ENCODE measurements around the gene ANKRD39.

The ANKRD39 gene

DNA sequence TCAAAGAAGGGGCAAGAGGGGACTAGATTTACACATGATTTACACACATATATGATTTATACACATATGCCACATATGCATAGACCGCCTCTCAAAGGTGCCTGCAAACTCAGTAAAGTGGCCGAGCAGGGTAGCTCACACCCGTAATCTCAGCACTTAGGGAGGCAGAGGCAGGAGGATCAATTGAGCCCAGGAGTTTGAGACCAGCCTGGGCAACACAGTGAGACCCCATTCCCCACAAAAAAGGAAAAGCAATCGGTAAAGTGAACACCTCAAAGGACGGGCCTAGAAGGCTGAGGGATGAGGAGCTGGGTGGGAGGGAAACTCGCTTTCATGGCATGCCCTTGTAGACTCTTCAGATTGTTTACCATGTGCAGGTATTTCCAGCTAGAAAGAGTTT lies 5.1 kb downstream of the ANKRD39 start:
- DNase-seq: no peak

DNA sequence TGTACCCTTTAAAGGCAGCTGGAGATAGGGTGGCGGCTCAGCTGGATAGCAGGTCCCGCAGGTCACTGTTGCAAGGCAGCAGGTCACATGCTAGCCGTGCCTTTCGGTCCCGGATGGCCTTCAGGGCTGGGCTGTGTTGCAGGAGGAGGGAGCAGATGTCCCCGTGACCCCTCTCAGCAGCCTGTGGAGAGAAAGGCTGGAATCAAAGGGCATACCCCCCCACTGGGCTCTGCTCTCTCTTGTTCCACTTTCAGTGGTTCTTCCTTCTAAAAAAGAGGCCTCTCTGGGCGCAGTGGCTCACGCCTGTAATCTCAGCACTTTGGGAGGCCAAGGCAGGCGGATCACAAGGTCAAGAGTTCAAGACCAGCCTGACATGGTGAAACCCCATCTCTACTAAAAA lies 9.6 kb downstream of the ANKRD39 start:
- DNase-seq: no peak

DNA sequence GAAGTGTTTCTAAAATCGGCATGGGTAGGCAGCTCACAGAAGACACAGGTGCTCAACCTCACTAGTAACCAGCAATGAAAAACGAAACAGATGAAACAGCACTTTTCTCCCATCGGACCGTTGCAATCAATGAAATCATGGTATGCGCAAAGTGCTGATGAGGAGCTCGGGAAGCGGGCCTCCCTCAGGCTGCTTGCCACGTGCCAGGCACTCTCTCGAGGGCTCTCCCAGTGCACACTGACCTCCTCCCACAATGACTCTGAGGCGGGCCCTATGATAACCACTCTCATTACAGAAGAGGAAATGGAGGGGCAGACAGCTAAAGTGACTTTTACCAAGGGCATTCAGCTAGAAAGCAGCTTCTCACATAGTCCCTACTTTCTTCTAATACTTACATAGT lies 10.2 kb downstream of the ANKRD39 start:
- DNase-seq: no peak

DNA sequence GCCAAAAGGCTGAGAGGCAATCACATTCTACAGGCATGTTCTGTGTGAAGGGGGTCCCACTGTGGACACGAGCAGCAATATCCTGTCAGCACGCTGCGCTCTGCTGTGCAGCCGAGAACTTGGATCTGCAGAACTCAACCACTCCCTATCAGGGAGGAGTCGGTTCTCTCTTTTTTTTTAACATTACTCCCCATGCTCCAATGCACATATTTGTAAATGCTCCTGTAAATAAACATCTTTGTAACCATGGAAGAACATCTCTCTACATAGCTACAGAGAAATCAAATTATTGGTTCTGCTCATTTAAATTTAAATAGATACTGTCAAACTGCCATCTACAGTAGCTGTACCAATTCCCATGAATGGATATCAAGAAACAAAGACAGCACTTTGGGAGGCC lies 11.0 kb downstream of the ANKRD39 start:
- no peak for DNase-seq

DNA sequence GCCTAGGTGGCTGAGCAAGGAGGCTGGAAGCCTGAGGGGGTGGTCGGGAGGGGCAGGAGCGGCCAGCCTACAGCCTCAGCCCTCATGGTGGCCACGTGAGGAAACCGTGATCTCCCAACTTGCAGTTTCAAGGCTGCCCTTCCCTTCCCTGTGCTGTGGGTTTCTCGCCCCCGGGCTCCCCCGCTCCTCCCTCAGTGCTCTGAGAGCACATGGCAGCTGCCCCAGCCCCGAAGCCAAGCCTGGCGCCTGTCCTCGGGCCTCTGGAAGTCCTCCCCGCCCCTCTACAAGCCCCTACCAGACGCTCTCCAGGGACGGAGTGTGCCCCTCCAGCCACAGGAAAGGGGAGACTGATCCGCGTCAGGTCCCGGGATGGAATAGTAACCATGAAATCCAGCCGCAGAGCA lies 13.4 kb downstream of the ANKRD39 start:
- no peak for DNase-seq

DNA sequence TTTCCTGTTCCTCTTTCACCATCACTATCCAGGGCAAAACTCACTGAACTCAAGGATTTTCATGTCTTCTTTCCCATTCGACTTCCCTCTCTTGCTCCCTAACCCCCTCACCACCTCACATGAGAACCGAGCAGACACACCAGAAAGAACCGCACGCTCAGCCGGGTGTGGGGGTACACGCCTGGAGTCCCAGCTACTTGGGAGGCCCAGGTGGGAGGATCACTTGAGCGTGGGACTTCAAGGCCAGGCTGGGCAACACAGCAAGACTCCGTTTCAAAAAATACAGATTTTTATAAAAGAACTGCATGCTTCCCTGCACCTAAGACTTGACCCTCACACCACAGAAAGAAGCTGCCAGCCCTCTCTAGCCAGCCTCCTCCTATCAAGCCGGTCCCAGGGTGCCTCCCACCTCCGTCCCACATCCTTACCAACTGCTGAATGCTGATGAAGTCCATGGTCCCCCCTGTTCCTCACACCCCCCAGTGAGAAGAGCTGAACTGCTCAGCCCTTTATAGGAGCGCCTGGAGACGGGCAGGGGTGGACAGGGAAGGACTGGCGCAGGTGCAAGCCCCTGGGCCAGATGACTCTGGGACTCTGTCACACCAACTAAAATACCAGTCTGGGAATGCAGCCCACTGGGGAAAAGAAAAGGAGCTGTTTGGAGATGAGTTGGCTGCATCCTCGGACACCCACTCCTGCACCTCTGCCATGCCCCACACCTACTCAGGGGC lies 14.1 kb downstream of the ANKRD39 start, which contains the start of gene ANKRD23:
ANKRD23 (minus strand) TSS at position 484 of the 731 bp plus-strand sequence; CDS start at position 455, 29 bp downstream.
- DNase-seq: no peak

DNA sequence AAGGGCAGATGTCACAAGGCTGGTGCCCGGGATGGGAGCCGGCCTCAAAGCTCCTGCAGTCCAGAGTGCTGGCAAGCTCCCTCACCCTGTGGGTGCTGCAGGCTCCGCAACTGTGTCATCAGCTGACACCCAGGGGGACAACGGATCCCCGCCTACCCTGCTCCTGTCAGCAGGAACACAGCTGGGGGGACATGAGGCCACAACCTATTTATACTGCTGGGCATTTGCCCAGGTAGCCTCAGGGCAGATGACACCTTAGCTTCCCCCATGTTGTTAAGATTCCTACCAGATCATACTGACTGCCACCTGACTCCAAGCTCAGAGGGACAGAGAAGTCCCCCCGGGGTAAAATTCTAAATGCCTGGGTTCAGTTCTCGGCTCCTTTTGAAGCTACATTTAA lies 15.2 kb downstream of the ANKRD39 start:
- DNase-seq: no peak

DNA sequence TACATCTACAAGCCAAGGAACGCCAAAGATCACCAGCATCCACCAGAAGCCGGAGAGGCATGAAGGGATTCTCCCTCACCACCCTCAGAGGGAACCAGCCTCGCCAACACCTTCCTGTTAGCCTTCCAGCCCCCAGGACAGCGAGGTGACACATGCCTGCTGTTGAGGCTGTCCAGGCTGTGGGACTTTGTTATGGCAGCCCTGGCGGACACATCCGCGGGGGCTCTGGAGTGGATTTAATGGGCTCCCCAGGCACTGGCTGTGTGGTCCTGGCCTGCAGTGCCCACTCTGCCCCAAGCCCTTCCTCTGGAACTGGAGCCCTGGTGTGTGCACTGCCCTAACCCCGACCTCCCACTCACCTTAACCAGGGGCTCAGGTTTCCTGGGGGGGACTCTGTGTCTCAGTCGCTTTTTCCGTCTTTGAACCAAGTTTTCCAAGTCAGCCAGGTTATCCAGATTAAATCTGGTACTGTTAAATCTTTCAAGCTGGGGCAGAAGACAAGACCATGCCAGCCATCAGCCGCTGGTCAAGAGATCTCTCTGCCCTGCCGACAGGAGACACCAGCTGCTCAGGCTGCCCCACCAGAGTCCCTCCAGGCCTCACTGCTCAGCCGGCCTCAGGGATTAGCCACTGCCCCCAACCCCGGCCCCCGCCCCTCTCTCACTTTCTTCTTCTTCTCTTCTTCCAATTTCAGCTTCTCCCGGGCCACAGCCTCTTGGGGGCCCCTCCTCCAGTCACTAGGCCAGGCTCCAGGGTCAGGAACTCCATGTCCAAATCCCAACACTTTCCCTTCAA lies 15.9 kb downstream of the ANKRD39 start:
- no peak for DNase-seq

DNA sequence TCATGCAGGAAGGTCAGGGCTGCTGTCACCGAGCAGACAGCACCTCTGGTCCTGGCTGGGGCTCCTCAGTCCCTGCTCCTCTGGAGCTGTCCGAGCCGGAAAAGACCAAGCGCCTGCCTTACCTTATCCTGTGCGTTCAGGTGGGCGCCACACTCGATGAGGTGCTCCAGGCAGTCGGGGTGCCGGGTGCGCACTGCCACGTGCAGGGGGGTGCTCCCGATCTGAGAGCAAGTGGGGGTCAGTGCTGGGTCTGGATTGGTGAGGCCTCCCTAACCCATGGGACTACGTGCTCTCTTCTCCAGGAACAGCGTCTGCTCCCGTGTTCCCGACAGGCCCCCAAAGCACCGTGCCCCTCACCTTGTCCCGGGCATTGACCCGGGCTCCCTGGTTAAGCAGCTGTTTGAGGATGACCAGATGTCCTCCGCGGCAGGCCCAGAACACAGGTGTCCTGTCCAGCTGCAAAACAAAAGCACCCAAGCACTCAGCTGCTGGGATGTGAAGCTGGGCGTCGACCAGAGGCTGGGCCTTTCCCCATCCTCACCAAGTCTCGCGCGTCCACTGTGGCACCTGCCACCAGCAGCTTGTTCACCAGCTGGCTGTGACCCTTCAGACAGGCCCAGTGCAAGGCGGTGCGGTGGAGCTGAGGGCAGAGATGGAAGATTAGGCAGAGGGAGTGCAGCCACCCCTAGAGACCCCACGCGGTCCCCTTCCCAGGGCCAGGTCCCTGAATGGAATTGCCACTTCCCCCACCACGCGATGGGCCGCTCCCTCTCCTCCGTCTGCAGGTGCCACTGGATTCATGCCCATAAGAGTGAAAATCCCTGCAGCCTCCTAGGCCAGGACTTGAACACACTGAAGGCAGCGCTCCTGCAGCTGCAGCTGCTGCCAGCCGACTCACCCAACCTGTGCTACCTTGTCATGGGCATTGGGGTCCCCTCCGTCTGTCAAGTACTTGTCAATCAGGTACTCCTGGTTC lies 17.7 kb downstream of the ANKRD39 start:
- DNase-seq: no peak

DNA sequence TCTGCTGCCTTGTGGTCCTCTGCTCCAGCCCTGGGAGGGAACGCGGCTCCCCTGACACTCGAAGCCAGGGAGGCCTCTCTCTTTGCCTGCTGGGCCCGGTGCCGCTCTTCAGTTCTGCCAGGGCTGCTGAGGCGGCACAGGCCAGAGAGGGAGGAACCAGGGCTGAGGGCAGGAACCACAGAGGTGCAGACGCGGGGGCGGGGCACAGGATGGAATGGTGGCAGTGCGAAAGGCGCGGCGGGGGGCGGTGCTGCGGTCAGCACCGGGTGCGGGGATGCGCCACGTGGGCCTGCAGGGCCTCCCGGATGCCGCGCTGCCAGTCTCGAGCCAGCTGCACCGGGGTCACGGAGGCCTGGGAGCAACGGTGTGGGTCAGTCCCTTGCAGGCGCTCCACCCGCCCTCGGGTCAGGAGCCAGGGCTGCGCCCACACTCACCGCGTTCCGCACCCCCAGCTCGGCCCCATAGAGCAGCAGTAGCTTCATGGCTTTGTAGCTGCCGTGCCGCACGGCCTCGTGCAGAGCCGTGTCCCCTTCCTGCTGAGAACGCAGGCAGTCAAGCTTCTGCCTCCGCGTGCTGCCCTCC lies 18.4 kb downstream of the ANKRD39 start:
- no peak for DNase-seq

DNA sequence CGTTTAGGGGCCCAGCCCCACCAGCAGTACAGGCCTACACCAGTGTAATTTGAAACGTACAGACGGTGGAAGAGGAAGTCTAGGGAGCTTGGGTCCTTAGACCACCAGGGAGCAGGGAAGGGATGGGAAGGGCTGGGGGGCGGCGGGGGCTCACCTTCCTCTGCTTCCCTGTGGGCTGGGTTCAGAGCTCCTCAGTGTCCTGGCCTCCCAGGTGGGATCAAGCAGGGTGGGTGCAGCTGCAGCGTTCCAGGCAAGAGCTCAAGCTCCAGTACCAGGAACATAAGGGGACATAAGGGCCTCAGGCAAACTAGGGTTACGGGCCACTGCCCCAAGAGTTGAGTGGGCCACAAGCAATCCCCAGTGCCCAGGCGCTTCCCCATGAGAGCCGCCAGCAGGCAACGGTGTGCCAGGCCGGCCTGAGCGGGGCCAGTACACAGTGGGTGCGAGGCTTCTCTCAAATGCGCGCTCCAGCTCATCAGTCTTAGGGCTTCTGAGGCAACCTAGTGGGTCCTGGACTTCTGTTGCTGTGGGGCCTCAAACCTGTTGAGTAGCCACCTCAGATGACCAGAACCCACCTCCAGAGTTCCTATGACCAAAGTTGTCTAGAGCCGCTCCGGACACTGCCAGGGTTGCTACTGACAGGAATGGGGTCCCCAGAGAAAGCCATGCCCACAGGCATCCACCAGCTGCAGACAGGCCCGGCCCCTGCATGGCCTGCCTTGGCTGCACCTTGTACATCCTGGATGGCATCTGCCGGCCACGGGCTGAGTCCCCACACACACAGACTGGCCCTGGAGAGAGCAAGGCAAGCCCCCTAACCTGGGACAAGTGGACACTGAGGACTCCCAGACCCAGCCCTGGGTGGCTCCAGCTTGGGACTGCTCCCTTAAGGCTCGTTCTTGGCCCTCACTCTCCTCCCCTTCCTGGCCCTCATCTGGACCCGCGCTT lies 19.2 kb downstream of the ANKRD39 start:
- DNase-seq: no peak

DNA sequence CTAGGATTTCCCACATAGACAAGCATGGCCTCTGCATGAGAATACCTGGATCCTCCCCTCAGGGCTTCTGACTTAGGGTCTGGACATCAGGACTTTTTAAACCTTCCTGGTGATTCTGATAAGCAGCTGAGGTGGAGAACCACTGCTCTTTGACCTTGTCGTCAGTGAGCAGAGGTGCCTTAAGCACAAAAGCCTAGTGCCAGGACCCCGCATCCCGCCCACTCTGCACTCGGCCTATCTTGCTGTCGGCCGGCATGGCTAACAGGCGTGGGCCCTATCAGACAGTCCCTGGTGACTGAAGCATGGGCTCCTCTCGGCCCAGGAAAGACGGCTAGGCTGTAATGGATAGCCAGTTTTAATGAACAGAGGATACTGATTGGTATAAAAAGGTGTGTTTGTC lies 20.2 kb downstream of the ANKRD39 start:
- no peak for DNase-seq

DNA sequence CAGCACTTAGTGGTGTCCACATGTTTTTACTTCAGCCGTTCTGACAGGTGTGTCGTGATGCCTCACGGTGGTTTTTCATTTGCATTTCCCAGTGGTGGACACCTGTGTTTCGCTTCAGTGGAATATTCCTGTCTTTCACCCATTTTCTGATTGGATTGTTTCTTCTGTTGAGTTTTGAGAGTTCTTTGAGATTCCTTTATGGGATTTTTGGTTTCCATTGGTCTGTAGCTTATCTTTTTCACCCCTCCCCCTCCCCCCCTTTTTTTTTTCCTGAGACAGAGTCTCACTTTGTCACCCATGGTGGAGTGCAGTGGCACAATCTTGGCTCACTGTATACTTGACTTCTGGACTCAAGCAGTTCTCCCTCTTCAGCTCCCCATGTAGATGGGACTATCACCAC lies 22.0 kb downstream of the ANKRD39 start:
- no peak for DNase-seq

DNA sequence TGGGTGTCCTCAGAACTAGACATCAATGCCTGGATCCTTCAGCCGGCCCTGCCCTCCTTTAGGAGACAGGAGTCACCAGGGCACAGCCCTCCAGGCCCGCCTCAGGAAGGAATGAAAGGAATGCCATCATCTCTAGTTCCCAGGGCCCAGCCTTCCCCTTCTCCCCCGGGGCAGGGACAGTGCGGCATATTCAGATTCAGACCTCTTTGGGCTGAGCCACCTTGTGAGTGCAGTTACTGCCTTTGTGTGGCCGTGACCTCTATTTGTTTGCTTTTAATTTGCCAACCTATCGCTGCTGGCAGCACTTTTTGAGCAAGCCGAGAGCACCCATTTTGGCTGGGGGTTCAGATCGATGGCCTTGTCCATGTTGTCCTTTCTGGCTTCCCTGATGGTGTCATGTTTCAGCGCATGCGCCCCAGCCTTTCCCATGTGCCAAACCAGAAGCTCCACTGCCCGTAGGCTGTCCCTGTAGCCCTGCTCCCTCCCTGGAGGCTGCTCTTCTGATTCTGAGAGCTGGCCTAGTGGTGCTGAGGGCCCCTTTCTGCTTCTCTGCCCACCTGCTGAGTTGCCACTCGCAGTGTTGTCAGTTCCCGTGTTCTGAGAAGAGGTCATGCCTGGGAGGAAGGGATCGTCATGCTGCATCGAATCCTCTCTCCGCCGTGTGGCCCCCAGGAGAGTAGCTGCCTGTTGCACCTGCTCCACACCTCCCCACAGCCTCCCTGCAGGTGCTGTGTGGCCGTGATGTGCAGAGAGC lies 24.9 kb downstream of the ANKRD39 start:
- DNase-seq: no peak

DNA sequence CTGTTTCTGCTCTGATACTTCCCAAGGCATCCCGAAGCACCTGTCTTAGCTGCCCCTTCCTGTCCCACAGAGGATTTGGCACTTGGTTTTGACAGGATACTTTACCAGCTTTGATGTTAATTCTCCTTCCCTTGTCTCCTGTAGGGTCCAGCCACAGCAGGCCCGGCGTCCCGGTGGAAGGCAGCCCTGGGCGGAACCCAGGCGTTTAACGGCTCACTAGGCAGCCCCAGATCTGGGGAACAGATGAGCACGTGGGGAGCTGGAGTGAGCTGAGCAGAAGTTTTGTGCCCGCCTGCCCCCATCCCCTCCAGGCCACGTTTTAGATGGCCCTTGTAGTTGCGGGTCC lies 25.4 kb downstream of the ANKRD39 start:
- DNase-seq: no peak

DNA sequence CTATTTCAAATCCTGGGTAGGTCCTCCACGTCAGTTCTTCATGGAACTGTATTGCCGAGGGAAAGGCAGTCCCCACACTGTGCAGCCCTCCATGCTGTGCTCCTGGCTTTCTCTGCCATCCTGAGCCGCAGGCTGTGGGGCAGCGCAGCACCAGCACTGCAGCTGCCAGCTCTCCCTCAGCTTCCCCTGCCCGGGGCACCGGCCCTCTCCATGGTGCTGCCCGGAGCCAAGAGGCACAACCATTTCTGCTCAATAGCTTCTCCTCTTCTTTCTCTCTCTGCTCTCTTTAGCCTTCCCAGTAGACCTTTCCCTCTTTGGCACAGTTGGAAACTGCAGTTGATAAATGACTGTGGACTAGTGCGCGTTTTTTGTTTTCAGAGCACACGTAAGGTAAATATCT lies 26.1 kb downstream of the ANKRD39 start:
- no peak for DNase-seq

DNA sequence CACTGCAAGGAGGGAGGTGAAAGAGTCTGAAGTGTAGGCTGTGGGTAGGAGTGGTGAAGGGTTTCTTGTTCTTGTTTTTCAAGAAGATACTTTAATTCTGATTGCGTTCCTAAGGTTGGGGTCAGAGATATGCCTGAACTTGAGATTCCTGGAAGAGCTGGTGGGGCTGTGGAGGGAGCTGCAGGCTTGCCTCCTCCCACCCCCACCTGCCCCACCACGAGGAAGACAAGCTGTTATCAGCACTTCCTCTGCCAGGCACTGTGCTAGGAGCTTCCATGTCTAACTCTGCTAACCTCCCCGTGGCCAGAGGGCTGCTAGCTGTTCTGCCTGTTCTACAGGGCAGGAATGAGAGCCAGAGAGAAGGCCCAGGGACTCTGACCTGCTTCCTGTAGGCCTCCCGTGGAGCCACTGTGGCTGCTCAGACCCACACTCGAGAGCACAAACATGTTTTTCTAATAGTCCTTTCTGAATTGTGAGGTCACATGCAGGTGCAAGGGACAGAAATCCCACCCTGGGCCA lies 27.7 kb downstream of the ANKRD39 start:
- DNase-seq: no peak

DNA sequence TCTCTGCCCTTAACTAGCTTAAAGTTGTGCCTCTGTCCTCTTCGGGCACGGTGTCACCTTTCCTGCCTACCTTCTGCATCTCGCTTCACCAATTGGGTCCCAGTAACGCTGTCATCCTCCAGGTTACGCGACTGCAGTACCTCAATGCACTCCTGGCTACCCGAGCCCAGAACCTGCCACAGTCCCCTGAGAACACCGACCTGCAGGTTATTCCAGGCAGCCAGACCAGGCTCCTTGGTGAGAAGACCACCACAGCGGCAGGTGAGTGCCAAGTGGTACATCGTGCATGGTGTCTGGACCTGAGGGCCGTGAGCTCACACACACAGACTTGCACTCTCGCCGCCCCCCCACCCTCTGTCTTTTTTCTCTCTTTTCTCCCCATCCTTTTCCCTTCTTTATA lies 28.9 kb downstream of the ANKRD39 start:
- no peak for DNase-seq

DNA sequence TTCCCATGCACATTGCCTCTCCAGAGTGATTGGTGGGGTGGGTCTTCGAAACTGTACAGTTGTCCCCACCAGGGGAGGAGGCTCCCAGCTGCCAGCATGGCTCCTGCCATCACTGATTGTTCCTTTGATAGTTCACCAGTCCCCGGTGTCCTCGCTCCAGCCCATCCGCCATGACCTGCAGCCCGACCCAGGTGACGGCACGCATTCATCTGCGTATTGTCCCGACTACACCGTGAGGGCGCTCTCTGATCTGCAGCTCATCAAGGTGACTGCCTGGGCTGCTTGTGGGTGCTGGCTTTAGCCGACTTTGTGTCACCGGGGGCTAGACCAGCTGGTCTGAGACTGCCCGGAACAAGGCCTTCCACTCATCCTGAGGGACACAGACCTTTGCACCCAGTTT lies 29.4 kb downstream of the ANKRD39 start:
- DNase-seq: no peak

DNA sequence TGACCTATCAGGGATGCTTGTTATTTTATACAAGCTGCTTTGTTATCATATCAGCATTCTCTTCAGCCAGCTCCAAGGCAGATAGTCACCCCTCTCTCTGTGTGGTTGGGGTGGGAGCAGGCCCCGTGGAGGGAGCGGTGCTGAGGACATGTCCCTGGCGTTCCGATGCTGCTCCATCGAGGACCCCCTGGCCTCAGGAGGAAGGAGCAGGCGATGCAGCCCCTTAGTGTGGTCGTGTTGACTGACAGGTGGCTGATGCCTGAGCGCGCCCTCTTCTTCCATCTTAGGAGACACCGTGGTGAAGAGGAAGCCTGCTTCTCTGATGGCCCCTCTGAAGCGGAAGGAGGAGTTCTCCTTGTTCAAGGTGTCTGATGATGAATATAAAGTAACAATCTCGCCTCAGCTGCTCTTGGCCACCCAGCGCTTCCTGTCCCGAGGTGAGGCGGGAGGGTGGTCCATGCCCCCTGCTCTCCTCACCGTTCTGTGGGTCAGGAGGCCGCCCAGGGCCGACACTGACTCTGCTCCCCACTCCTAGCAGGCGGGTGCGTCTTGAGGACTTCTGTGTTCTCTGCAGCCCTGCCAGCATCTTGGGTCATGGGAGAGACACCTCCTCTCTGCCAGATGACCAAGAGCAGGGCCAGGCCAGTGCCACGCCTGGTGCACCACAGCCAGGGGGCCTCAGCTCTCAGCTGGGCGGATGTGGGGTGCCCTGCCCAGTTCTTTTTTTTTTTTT lies 31.1 kb downstream of the ANKRD39 start:
- DNase-seq: no peak
